ENCODE measurements around the gene CALHM5. TPM values are rescaled to one million over a fixed set of nuclear protein-coding genes. Genes with fewer than 3 reads are reported as not detected.

Gene CALHM5
- total RNA-seq, 1 donor from 2014 or later: 2.2 TPM

- no peaks in the 10 kb centered on the region for H3K4me1 ChIP-seq
- no peaks in the 10 kb centered on the region for H3K9me3 ChIP-seq
- DNase-seq (ENCODE audit: extremely low spot score in 2 of 2): no peak
- no peak overlapping the region for H3K27ac ChIP-seq
- H3K36me3 ChIP-seq: no peaks in the 10 kb centered on the region
- TF ChIP-seq CTCF (IDR thresholded peaks at IDR 0.05): no peak
- no peak for TF ChIP-seq POLR2A (IDR thresholded peaks at IDR 0.05)
- TF ChIP-seq POLR2AphosphoS5 (IDR thresholded peaks at IDR 0.05; ENCODE audit: insufficient read depth in 1 of 2, low read depth in 1 of 2): no peak
- no peaks in the 10 kb centered on the region for H3K27me3 ChIP-seq
- H3K4me3 ChIP-seq: no peak overlapping the region
- intact Hi-C loops (cut with DNase I): no loop called here
These were observed 43.9 kb upstream of the CALHM5 start for GRCh38 chr6:116467514-116467913.

- no peak for TF ChIP-seq CTCF (IDR thresholded peaks at IDR 0.05)
- no peak for TF ChIP-seq POLR2AphosphoS5 (IDR thresholded peaks at IDR 0.05; ENCODE audit: insufficient read depth in 1 of 2, low read depth in 1 of 2)
- TF ChIP-seq POLR2A (IDR thresholded peaks at IDR 0.05): no peak
- Histone ChIP-seq H3K4me3 (no peak overlapping the region), H3K4me1 (no peaks in the 10 kb centered on the region), H3K36me3 (no peaks in the 10 kb centered on the region), H3K27me3 (no peaks in the 10 kb centered on the region), H3K27ac (no peak overlapping the region), H3K9me3 (no peaks in the 10 kb centered on the region)
- no peak for DNase-seq (ENCODE audit: extremely low spot score in 2 of 2)
- intact Hi-C loops (cut with DNase I): no loop called here
These were observed 43.1 kb upstream of the CALHM5 start for GRCh38 chr6:116468293-116468692.

- no peak for TF ChIP-seq POLR2A (IDR thresholded peaks at IDR 0.05)
- TF ChIP-seq POLR2AphosphoS5 (IDR thresholded peaks at IDR 0.05; ENCODE audit: insufficient read depth in 1 of 2, low read depth in 1 of 2): no peak
- no peak for TF ChIP-seq CTCF (IDR thresholded peaks at IDR 0.05)
- intact Hi-C loops (cut with DNase I): no loop called here
These were observed 39.9 kb upstream of the CALHM5 start for GRCh38 chr6:116471531-116471930.

GRCh38 chr6:116472706-116473105 lies 38.7 kb upstream of the CALHM5 start:
- no peak for TF ChIP-seq CTCF (IDR thresholded peaks at IDR 0.05)
- TF ChIP-seq POLR2AphosphoS5 (IDR thresholded peaks at IDR 0.05; ENCODE audit: insufficient read depth in 1 of 2, low read depth in 1 of 2): no peak
- TF ChIP-seq POLR2A (IDR thresholded peaks at IDR 0.05): no peak
- no peak for DNase-seq (ENCODE audit: extremely low spot score in 2 of 2)
- Histone ChIP-seq H3K27me3 (no peaks in the 10 kb centered on the region), H3K4me1 (no peaks in the 10 kb centered on the region), H3K4me3 (no peak overlapping the region), H3K27ac (no peak overlapping the region), H3K9me3 (no peaks in the 10 kb centered on the region), H3K36me3 (no peaks in the 10 kb centered on the region)
- intact Hi-C loops (cut with DNase I): no loop called here

More at GRCh38 chr6:116471531-116471930, 39.9 kb upstream of the CALHM5 start:
- Histone ChIP-seq H3K36me3 (no peaks in the 10 kb centered on the region), H3K9me3 (no peaks in the 10 kb centered on the region), H3K4me1 (no peaks in the 10 kb centered on the region), H3K27me3 (no peaks in the 10 kb centered on the region), H3K4me3 (no peak overlapping the region), H3K27ac (no peak overlapping the region)
- no peak for DNase-seq (ENCODE audit: extremely low spot score in 2 of 2)

GRCh38 chr6:116475141-116475540 lies 36.3 kb upstream of the CALHM5 start:
- DNase-seq (ENCODE audit: extremely low spot score in 2 of 2): no peak
- no peaks in the 10 kb centered on the region for H3K4me1 ChIP-seq
- no peaks in the 10 kb centered on the region for H3K9me3 ChIP-seq
- H3K36me3 ChIP-seq: no peaks in the 10 kb centered on the region
- intact Hi-C loops (cut with DNase I): no loop called here
- H3K4me3 ChIP-seq: no peak overlapping the region
- no peak overlapping the region for H3K27ac ChIP-seq
- TF ChIP-seq POLR2A (IDR thresholded peaks at IDR 0.05): no peak
- TF ChIP-seq CTCF (IDR thresholded peaks at IDR 0.05): no peak
- no peak for TF ChIP-seq POLR2AphosphoS5 (IDR thresholded peaks at IDR 0.05; ENCODE audit: insufficient read depth in 1 of 2, low read depth in 1 of 2)
- no peaks in the 10 kb centered on the region for H3K27me3 ChIP-seq

Data from vagina (tissue), 2 donors.